CD14-positive monocyte (primary cell): ENCODE measurements around the gene TAF12. TPM values are rescaled to one million over a fixed set of nuclear protein-coding genes. Genes with fewer than 3 reads are reported as not detected.

Source experiments
- DNase-seq, 3 donors: peaks; one replicate each; pipeline ENCODE4 v3.0.0-alpha.2; 2011 to 2022
- H2AFZ ChIP-seq: 2 replicates; pipeline ENCODE4 v1.6.0; 2012; ENCODE audit warnings: mild to moderate bottlenecking, low read depth, low read length, inconsistent platforms; ENCODE audit not compliant: insufficient read depth, poor library complexity, severe bottlenecking
- H3K27ac ChIP-seq, 2 donors: 1 replicate in 1 of 2; 2 replicates in 1 of 2; pipeline ENCODE4 v1.5.1; 2012 to 2013; ENCODE audit warnings: low read length in 2 of 2, control low read depth in 1 of 2, inconsistent platforms in 1 of 2, low read depth in 1 of 2, mild to moderate bottlenecking in 1 of 2
- H3K27me3 ChIP-seq, 2 donors: one replicate each; pipeline versions ENCODE4 v1.6.0 to v1.6.1; 2011 to 2013; ENCODE audit warnings: low read length in 2 of 2; ENCODE audit not compliant: control insufficient read depth in 2 of 2, insufficient read depth in 2 of 2
- H3K36me3 ChIP-seq, 2 donors: replicated peaks in 1 of 2; 1 replicate in 1 of 2; 2 replicates in 1 of 2; pipeline versions ENCODE4 v1.5.1 to v1.6.1; 2012 to 2013; ENCODE audit warnings: low read length in 2 of 2, control low read depth in 1 of 2, inconsistent platforms in 1 of 2, mild to moderate bottlenecking in 1 of 2; ENCODE audit not compliant: insufficient read depth in 2 of 2, control insufficient read depth in 1 of 2
- H3K4me1 ChIP-seq, 2 donors: 1 replicate in 1 of 2; 2 replicates in 1 of 2; pipeline versions ENCODE4 v1.5.1 to v1.6.1; 2012 to 2013; ENCODE audit warnings: low read length in 2 of 2, control low read depth in 1 of 2, inconsistent platforms in 1 of 2, mild to moderate bottlenecking in 1 of 2, moderate library complexity in 1 of 2; ENCODE audit not compliant: insufficient read depth in 2 of 2, control insufficient read depth in 1 of 2
- H3K4me2 ChIP-seq: replicated peaks from 2 replicates; pipeline ENCODE3; 2012; ENCODE audit warnings: low read length, moderate library complexity, mild to moderate bottlenecking; ENCODE audit not compliant: poor library complexity, severe bottlenecking; ENCODE audit errors: extremely low read depth
- H3K4me3 ChIP-seq, 3 experiments: fragments of 200-600 bp in 1 of 3; sonication (generic) in 1 of 3; replicated peaks in 1 of 3; 1 replicate in 2 of 3; 2 replicates in 1 of 3; pipeline ENCODE4 v1.5.1; 2011 to 2013; ENCODE audit warnings: low read length in 3 of 3, mild to moderate bottlenecking in 3 of 3, control low read depth in 2 of 3, low read depth in 2 of 3, inconsistent platforms in 1 of 3, moderate library complexity in 1 of 3
- H3K79me2 ChIP-seq: 2 replicates; pipeline ENCODE4 v1.6.0; 2012; ENCODE audit warnings: mild to moderate bottlenecking, control low read depth, inconsistent platforms, low read length, moderate library complexity; ENCODE audit not compliant: insufficient read depth
- H3K9ac ChIP-seq: 2 replicates; pipeline ENCODE4 v1.6.0; 2017; ENCODE audit warnings: low read length, mild to moderate bottlenecking; ENCODE audit not compliant: insufficient read depth, poor library complexity, severe bottlenecking
- H3K9me3 ChIP-seq, 2 donors: replicated peaks in 1 of 2; 1 replicate in 1 of 2; 2 replicates in 1 of 2; pipeline versions ENCODE4 v1.5.1 to v1.6.1; 2012 to 2013; ENCODE audit warnings: low read length in 2 of 2, control low read depth in 1 of 2; ENCODE audit not compliant: control insufficient read depth in 1 of 2, insufficient read depth in 1 of 2
- H4K20me1 ChIP-seq: 2 replicates; pipeline ENCODE4 v1.6.0; 2012; ENCODE audit warnings: mild to moderate bottlenecking, low read length, control low read depth, moderate library complexity; ENCODE audit not compliant: insufficient read depth
- H3K27ac Mint-ChIP-seq, 7 donors: one replicate each; pipeline ENCODE4 v1.8.0; 2020; ENCODE audit warnings: mild to moderate bottlenecking in 7 of 7, mixed read lengths in 7 of 7, moderate library complexity in 6 of 7, inconsistent platforms in 2 of 7
- H3K27me3 Mint-ChIP-seq, 3 donors: one replicate each; pipeline ENCODE4 v1.8.0; 2021 to 2022; ENCODE audit warnings: low read depth in 3 of 3, mild to moderate bottlenecking in 3 of 3, mixed read lengths in 3 of 3, moderate library complexity in 3 of 3, inconsistent platforms in 1 of 3
- H3K36me3 Mint-ChIP-seq, 2 donors: one replicate each; pipeline ENCODE4 v1.8.0; 2020; ENCODE audit warnings: mixed read lengths in 2 of 2, inconsistent platforms in 1 of 2, mild to moderate bottlenecking in 1 of 2
- H3K4me1 Mint-ChIP-seq: one replicate; pipeline ENCODE4 v1.8.0; 2020; ENCODE audit warnings: mild to moderate bottlenecking, mixed read lengths
- H3K4me3 Mint-ChIP-seq, 2 donors: one replicate each; pipeline ENCODE4 v1.8.0; 2020; ENCODE audit warnings: mild to moderate bottlenecking in 2 of 2, mixed read lengths in 2 of 2, moderate library complexity in 1 of 2
- H3K9me3 Mint-ChIP-seq, 7 donors: one replicate each; pipeline ENCODE4 v1.8.0; 2020 to 2022; ENCODE audit warnings: mixed read lengths in 7 of 7, mild to moderate bottlenecking in 6 of 7, moderate library complexity in 6 of 7, inconsistent platforms in 2 of 7
- CTCF ChIP-seq: fragments of 200-600 bp; IDR thresholded peaks from one replicate; pipeline ENCODE4 v1.8.0; 2022; ENCODE audit warnings: antibody characterized with exemption, mild to moderate bottlenecking
- WGBS: methylation state at CpG from one replicate; pipeline ENCODE4 v1.1.5; 2013; ENCODE audit warnings: missing lambda C conversion rate; ENCODE audit not compliant: insufficient coverage; 5-methylcytosine and 5-hydroxymethylcytosine counted together
- intact Hi-C, 2 donors: fragments of 100-400 bp; cut with micrococcal nuclease; formaldehyde crosslinking; loops; one replicate each; pipeline versions ENCODE4 v1.15.0 to v1.15.1; 2023
- polyA plus RNA-seq, 3 donors: library from polyadenylated mRNA; depleted of rRNA in 1 of 3; unstranded in 2 of 3; stranded (reverse) in 1 of 3; fragments of 300-500 nt in 2 of 3; fragments of >200 nt in 1 of 3; fragmentation: Illumina TruSeq in 2 of 3; gene quantifications; 1 replicate in 2 of 3; 2 replicates in 1 of 3; pipeline ENCODE4 v1.2.3, GENCODE V29; 2012 to 2021

Gene TAF12
- polyA plus RNA-seq, 3 donors = 36.7 to 53.7 (median 53.7) TPM

GRCh38 chr1:28606771-28607170 is 36.1 kb downstream of the TAF12 start:
- Histone ChIP-seq H2AFZ (no peak overlapping the region), H3K36me3 (peaks cover 78 to 93% of the 10 kb centered on the region in 2 donors), H3K9me3 (no peaks in the 10 kb centered on the region), H3K4me1 (no peaks in the 10 kb centered on the region), H3K27ac (no peak overlapping the region), H3K4me3 (no peak overlapping the region), H3K9ac (no peak overlapping the region), H3K79me2 (no peaks in the 10 kb centered on the region), H3K4me2 (no peak overlapping the region), H3K27me3 (no peaks in the 10 kb centered on the region), H4K20me1 (no peaks in the 10 kb centered on the region)
- no CpG with 5 or more reads among the region's 2 CpGs for WGBS
- H3K4me3 Mint-ChIP-seq = no peak overlapping the region
- no peaks in the 10 kb centered on the region for H3K27me3 Mint-ChIP-seq
- intact Hi-C loops = no loop called here
- TF ChIP-seq CTCF = no peak
- DNase-seq = no peak
- peaks cover 55 to 75% of the 10 kb centered on the region in 2 donors for H3K36me3 Mint-ChIP-seq
- no peaks in the 10 kb centered on the region for H3K4me1 Mint-ChIP-seq
- no peaks in the 10 kb centered on the region for H3K9me3 Mint-ChIP-seq
- no peak overlapping the region for H3K27ac Mint-ChIP-seq

DNA sequence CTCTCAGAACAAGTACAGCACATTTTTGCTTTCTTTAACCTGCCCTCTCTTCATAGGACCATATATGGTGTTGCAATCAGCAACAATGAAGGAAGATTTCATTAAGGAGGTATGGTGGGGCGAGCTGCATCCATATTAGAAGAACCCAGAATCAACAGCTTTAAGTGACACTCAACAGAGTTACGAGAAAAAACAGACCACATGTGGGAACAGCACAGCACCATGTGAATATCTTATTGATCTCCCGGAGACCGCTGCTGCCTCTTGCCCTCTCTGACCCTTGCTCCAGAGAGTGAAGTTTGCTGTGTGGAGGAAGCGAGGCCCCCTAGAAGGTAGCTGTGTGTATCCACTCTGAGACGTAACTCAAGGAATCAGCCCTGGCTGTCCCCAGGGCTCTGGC is 37.9 kb downstream of the TAF12 start:
- WGBS = 94% methylated on average over 2 of the region's 6 CpGs
- H3K79me2 ChIP-seq = no peaks in the 10 kb centered on the region

More for the DNA sequence above, 37.9 kb downstream of the TAF12 start:
- H3K9me3 Mint-ChIP-seq = peaks cover 0 to 1% (median 0%) of the 10 kb centered on the region in 7 donors
- no peak overlapping the region for H2AFZ ChIP-seq
- no peaks in the 10 kb centered on the region for H3K9me3 ChIP-seq
- H3K36me3 Mint-ChIP-seq = peaks cover 57 to 75% of the 10 kb centered on the region in 2 donors
- no peaks in the 10 kb centered on the region for H3K4me1 ChIP-seq
- no peak overlapping the region for H3K9ac ChIP-seq
- DNase-seq = no peak
- H3K4me3 ChIP-seq = no peak overlapping the region
- H3K4me1 Mint-ChIP-seq = no peaks in the 10 kb centered on the region
- H3K27me3 ChIP-seq = no peaks in the 10 kb centered on the region
- intact Hi-C loops = loop anchor here in 1 of 2 donors (5.0 kb wide), 1 partner anchor 88 kb away; no protein-coding TSS in a partner anchor
- peak overlapping the region in 1 of 7 donors; percentile 25 for H3K27ac Mint-ChIP-seq
- no peaks in the 10 kb centered on the region for H3K27me3 Mint-ChIP-seq
- H3K27ac ChIP-seq = no peak overlapping the region
- H4K20me1 ChIP-seq = no peaks in the 10 kb centered on the region
- H3K4me2 ChIP-seq = no peak overlapping the region
- no peak overlapping the region for H3K4me3 Mint-ChIP-seq
- H3K36me3 ChIP-seq = peaks cover 66 to 91% of the 10 kb centered on the region in 2 donors
- TF ChIP-seq CTCF = no peak
